Suppressor macrophage treated with lipopolysaccharide for 1 hour (primary cell): Measurements from ENCODE around the gene SORBS2.
A peak's percentile ranks its signal among the peaks of the same experiment; 100 is the strongest.

Experiments used
- DNase-seq, 3 donors: peaks; one replicate each; pipeline ENCODE4 v3.0.0-alpha.2; 2020 to 2022

The SORBS2 gene

GRCh38 chr4:185578284-185578683 lies 233.7 kb downstream of the SORBS2 start:
- no peak for DNase-seq

- no peak for DNase-seq
Observed at GRCh38 chr4:185576962-185577950, 234.7 kb downstream of the SORBS2 start.

DNA sequence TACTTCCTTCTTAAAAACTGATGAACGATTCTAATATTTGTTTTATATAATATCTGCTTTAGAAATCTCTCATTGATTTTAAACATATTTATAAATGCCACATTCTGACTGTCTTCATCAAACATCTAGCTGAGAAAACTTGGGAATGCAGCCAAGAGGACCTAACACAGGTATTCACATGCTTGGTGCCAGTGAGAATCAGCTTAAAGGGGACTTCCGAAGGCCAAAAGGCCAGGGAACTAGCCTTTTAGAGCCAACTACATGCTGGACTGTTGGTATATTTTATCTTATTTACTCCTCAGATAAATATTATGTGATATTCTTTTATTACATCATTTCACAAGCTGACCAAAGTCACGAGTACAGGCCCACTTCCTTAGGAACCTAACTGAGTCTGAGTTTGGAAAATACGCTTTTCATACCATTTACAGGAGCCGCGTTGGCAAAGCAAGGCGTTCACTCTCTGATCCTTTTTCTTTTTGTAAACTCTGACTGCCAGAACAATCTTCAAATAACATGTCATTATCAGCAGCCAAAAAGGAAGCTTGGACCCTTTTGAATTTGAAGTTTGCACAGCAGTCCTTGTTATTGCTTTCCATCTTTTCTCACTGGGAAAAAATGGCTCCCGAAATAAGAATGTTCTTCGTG lies 235.6 kb downstream of the SORBS2 start:
- no peak for DNase-seq

DNA sequence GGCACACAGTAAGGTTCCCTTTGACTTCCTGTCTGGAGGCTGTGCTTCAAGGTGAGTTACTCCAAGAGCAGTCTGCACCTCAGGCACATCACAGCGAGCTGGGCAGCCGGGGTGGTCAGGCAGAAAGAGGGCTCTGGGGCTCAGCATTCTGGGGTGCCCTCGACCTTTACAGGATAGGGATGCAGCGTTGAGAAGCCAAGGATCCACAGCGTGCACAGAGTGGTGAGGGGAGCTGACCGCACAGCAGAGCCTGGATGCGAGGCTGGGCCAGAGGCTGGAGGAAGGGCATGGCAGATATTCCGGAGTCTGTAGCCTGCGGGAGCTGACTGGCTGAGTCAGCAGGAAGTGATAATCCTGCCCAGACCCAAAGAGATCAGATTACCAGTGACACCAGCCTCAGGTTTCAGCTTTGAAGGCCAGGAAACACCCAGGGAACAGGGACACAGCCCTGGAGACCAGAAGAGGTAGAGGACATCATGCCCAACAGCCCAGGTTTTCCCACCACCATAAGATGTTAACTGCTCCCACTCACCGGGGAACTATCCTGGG lies 238.3 kb downstream of the SORBS2 start:
- no peak for DNase-seq

DNA sequence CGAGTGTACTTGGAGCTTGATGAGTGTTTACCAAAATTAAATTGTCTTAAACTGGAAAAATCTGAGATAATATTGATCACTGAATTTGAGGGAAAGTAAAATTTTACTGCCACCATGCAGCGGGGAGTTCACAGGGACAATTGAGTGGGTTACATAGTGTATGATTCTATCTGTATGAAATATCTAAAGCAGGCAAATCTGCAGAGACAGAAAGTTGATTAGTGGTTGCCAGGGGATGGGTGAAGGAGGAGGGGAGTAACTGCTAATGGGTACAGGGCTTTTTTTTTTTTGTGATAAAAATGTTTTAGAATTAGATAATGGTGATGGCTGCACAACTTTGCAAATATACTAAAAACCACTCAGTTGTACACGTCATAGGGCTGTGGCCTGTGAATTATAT lies 241.3 kb downstream of the SORBS2 start:
- no peak for DNase-seq

- DNase-seq = no peak
Observed at GRCh38 chr4:185567381-185568376, 244.3 kb downstream of the SORBS2 start.

- no peak for DNase-seq
Observed at GRCh38 chr4:185566972-185567371, 245.0 kb downstream of the SORBS2 start.

- no peak for DNase-seq
Observed at GRCh38 chr4:185566425-185566824, 245.6 kb downstream of the SORBS2 start.

DNA sequence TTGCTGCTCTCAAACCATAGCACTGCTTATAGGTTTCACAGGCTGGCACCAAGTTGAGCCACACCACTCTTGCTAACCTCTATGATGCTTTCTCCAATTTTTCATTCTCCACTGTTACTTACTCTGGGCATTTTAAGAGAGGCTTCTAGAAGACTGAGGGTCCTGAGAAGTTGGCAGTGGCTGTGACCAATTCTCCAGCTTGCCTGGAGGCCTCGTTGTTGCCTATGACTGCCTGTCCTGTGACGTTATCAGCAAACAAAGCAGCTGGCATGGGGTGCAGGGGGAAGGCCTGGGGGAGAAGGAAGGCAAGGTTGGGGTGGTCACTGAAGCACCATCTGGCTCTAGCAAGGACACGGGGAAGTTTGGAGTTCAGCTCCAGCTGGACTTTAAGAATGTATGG lies 246.3 kb downstream of the SORBS2 start:
- no peak for DNase-seq

GRCh38 chr4:185564349-185564748 lies 247.6 kb downstream of the SORBS2 start:
- DNase-seq = no peak

GRCh38 chr4:185562531-185562930 lies 249.5 kb downstream of the SORBS2 start:
- no peak for DNase-seq

DNA sequence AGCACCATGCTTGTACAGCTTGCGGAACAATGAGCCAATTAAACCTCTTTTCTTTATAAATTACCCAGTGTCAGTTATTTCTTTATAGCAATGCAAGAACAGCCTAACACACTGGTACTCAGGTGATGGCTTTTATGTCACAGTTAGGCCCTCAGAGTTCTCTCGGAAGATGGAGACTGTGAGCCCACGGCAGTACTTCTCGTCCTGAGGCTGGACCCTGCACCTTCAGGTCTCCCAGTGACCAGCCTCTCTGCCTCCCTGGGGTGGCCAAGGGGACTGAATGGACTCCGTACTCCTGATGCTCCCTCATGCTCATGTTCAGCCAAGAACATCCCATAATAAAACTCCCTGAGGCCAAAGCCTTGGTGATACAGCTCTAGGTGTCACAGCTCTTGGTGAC lies 251.7 kb downstream of the SORBS2 start:
- DNase-seq = no peak

DNA sequence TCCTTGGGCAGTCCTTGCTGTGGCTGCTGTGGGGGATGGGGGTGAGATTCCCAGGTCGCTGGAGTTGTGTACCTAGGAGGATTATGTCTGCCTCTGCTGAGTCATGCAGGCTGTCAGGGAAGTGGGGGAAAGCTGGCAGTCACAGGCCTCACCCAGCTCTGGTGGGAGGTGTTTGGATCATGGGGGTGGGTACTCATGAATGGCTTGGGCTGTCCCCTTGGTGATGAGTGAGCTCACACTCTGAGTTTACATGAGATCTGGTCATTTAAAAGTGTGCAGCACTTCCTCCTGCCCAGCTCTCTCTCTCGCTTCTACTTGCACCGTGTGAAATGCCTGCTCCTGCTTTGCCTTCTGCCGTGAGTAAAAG lies 252.1 kb downstream of the SORBS2 start:
- DNase-seq = peak; percentile 5 to 37 (median 29)

GRCh38 chr4:185559251-185559914 lies 252.6 kb downstream of the SORBS2 start:
- peak in 1 of 3 donors; percentile 8 for DNase-seq

DNA sequence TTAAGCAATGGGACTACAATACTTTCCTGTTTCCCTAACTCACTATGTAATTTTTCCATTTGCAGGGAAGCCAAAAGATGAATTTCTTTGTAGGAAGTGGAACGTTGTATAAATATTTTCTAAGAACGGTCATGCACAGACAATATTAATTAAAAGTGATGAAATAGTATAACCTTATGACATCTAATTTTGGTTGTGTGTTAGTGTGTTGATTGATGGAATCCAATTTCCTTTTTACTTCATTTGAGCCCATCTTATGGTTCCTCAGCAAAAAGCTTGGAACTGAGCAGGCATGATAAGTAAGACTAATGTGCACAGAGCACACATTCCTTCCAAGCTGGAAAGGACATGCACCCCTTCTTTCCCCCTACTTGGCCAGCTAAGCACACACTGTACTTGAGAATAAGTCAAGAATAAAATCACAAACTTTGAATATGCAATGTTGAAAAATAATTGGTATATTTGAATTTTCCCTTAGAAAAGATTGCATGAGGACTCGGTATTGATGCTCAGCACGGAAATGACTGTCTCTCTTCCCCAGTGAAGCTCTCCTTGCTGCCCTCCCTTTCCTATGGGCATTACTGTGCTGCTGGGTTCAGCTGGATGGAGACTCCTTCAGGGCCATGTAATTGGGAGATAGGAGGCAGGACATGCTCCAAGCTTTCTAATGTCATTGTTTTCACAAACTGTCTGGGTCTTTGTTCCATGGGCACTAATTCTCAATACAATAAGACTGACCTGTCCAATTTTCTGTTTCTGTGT lies 257.4 kb downstream of the SORBS2 start:
- DNase-seq = no peak

DNA sequence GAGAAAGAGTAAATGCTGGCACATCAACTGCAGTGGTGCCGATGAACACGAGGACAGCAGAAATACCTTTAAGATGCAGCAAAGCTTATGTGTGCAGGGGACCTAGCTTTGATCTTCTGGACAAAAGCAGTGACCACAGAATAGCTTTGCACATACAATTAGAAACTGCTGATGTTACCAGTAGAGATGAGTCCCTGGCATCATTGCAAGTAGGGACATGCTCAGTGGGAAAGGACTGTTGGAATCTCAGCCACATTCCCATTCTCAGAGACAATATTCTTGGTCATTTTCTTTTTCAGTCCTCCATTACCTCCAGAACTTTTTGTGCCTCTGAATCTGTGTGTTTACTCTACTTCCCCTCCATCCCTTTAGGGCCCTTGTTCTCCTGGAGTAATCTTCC lies 259.7 kb downstream of the SORBS2 start:
- DNase-seq = no peak

- no peak for DNase-seq
Observed at GRCh38 chr4:185550933-185551332, 261.1 kb downstream of the SORBS2 start.

DNA sequence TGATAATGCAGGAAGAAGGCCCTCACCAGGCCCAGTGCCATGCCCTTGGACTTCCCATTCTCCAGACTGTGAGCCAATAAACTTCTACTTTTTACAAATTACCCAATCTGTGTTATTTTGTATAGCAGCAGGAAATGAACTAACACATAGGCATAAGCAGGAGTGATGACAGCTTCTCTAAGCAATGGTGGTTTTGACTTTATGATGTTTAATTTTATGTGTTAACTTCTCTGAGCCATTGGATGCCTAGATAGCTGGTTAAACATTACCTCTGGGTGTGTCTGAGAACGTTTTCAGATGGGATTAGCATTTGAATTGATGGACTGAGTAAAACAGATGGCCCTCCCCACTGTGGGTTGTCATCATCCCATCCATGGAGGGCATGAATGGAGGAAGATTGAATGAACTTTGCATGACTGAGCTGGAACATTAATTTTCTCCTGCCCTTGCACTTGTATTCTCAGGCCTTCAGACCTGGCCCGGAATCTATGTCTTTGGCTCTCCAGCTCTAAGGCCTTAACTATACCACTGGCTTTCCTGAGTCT lies 262.8 kb downstream of the SORBS2 start:
- DNase-seq = peak in 1 of 3 donors; percentile 6

- DNase-seq = no peak
Observed at GRCh38 chr4:185548587-185548986, 263.4 kb downstream of the SORBS2 start.

DNA sequence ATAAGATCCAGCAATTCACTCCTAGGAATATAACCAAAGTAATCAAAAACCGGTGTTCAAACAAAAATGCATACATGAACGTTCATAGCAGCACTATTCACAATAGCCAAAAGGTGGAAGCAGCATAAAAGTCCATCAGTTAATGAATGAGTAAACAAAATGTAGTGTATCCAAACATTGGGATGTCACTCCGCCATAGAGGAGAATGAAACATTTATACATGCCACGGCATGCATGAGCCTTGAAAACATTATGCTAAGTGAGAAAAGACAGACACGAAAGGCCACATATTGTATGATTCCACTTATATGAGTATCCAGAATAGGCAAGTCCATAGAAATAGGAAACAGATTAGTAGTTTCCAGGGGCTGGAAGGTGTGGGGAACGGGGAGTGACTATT lies 265.7 kb downstream of the SORBS2 start:
- no peak for DNase-seq
